Calu3 (cell line): ENCODE data around the gene VPS51. TPM values are rescaled to one million over a fixed set of nuclear protein-coding genes. Genes with fewer than 3 reads are reported as not detected.

Experiments used
- BruUV-seq: library from RNA; stranded (reverse); fragments of 400-500 nt; replicated peaks from 2 replicates; lab custom pipeline; 2021; lab: Mats Ljungman, UMichigan
- CTCF ChIA-PET: fragments of 300-600 bp; sonication (Branson Sonifier 250); formaldehyde crosslinking; loops from one replicate; lab custom pipeline; 2022; ENCODE audit warnings: antibody characterized with exemption; lab: Charles Lee
- DNase-seq: peaks from one replicate; pipeline ENCODE4 v3.0.0; 2022
- H3K27ac Mint-ChIP-seq: one replicate; pipeline ENCODE4 v1.8.0; 2022; ENCODE audit warnings: mixed read lengths; ENCODE audit not compliant: unreplicated experiment
- H3K27me3 Mint-ChIP-seq: one replicate; pipeline ENCODE4 v1.8.0; 2022; ENCODE audit warnings: mixed read lengths; ENCODE audit not compliant: unreplicated experiment
- H3K36me3 Mint-ChIP-seq: one replicate; pipeline ENCODE4 v1.8.0; 2022; ENCODE audit warnings: mild to moderate bottlenecking, moderate library complexity, mixed read lengths; ENCODE audit not compliant: insufficient read depth, unreplicated experiment
- H3K4me1 Mint-ChIP-seq: one replicate; pipeline ENCODE4 v1.8.0; 2022; ENCODE audit warnings: mild to moderate bottlenecking, low read depth, mixed read lengths; ENCODE audit not compliant: unreplicated experiment
- H3K4me3 Mint-ChIP-seq: one replicate; pipeline ENCODE4 v1.8.0; 2022; ENCODE audit warnings: mild to moderate bottlenecking, low read depth, moderate library complexity, mixed read lengths; ENCODE audit not compliant: unreplicated experiment
- H3K9me3 Mint-ChIP-seq: one replicate; pipeline ENCODE4 v1.8.0; 2022; ENCODE audit warnings: low read depth, mixed read lengths; ENCODE audit not compliant: unreplicated experiment
- intact Hi-C: fragments of 100-400 bp; cut with micrococcal nuclease; formaldehyde crosslinking; loops from one replicate; pipeline ENCODE4 v1.10.0; 2022; ENCODE audit not compliant: unreplicated experiment
- microRNA-seq: library from miRNA; unstranded; fragments of <30 nt; microRNA quantifications from one replicate; pipeline ENCODE4 v1.2.0, GENCODE V29; 2022
- total RNA-seq: library from RNA; stranded (reverse); gene quantifications from 2 replicates; pipeline ENCODE4 v1.2.3, GENCODE V29; 2022
- TF ChIP-seq, protein P1 (sequence below): fragments of 200-600 bp; IDR thresholded peaks from one replicate; pipeline ENCODE4 v1.8.0; 2022; ENCODE audit warnings: antibody characterized with exemption; ENCODE audit not compliant: unreplicated experiment

VPS51 gene
- total RNA-seq, 1 experiment from 2014 or later: 78.1 TPM

DNA sequence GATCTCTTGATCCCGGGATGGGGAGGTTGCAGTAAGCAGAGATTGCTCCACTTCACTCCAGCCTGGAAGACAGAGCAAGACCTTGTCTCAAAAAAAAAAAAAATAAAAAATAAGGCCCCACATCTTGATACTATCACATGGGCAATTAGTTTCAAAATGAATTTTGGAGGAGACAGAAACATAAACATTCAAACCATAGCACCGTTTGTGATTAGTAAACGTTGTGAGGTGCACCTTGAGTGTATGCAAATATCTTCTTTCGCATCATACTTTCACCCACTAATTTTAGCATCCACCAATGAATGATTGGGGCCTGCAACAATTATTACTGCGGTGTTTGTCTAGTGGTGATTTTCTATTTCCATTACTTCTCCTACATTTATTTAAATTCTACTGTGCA, 63.0 kb downstream of the VPS51 start:
- CTCF ChIA-PET: no interaction called here
- no peak overlapping the region for H3K4me3 Mint-ChIP-seq
- no peaks in the 10 kb centered on the region for H3K9me3 Mint-ChIP-seq
- no peaks in the 10 kb centered on the region for H3K27me3 Mint-ChIP-seq
- BruUV-seq: no TSS peak
- DNase-seq: no peak
- no peaks in the 10 kb centered on the region for H3K36me3 Mint-ChIP-seq
- intact Hi-C loops: no loop called here
- TF ChIP-seq, protein P1, sequence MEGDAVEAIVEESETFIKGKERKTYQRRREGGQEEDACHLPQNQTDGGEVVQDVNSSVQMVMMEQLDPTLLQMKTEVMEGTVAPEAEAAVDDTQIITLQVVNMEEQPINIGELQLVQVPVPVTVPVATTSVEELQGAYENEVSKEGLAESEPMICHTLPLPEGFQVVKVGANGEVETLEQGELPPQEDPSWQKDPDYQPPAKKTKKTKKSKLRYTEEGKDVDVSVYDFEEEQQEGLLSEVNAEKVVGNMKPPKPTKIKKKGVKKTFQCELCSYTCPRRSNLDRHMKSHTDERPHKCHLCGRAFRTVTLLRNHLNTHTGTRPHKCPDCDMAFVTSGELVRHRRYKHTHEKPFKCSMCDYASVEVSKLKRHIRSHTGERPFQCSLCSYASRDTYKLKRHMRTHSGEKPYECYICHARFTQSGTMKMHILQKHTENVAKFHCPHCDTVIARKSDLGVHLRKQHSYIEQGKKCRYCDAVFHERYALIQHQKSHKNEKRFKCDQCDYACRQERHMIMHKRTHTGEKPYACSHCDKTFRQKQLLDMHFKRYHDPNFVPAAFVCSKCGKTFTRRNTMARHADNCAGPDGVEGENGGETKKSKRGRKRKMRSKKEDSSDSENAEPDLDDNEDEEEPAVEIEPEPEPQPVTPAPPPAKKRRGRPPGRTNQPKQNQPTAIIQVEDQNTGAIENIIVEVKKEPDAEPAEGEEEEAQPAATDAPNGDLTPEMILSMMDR: no peak
- H3K27ac Mint-ChIP-seq: no peak overlapping the region
- H3K4me1 Mint-ChIP-seq: no peaks in the 10 kb centered on the region

DNA sequence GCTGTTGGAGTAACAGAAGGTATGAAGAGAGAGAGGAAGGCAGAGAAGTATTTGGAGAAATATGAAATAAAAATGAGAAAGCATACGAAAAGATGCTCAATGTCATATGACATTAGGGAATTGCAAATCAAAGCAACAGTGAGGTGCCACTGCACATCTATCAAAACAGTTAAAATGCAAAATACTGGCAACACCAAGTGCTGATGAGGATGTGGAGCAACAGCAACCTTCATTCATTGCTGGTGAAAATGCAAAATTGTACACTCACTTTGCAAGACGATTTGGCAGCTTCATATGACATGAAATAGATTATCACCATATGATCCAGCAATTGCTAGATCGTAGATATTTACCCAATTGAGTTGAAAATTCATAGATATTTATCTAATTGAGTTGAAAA, 64.6 kb downstream of the VPS51 start:
- CTCF ChIA-PET: no interaction called here
- peaks cover 6% of the 10 kb centered on the region for H3K36me3 Mint-ChIP-seq
- no peaks in the 10 kb centered on the region for H3K27me3 Mint-ChIP-seq
- intact Hi-C loops: no loop called here
- BruUV-seq: no TSS peak
- peaks cover 4% of the 10 kb centered on the region for H3K4me1 Mint-ChIP-seq
- H3K27ac Mint-ChIP-seq: no peak overlapping the region
- DNase-seq: no peak
- TF ChIP-seq, protein P1: no peak
- H3K4me3 Mint-ChIP-seq: no peak overlapping the region
- no peaks in the 10 kb centered on the region for H3K9me3 Mint-ChIP-seq

Small RNAs within 50 kb of the gene (microRNA-seq; reads per million reads assigned to microRNA genes)
- 2.1 reads per million for gene MIR6751

Other genes with a start within 250 kb of the VPS51 start
- gene EHD1, start 217.6 kb upstream of the VPS51 start, total RNA-seq: 92.8 and 101 TPM in 2 replicates
- 29.6 and 35.8 TPM in 2 replicates for gene ATG2A, start 179.0 kb upstream of the VPS51 start, total RNA-seq
- gene PPP2R5B, start 171.5 kb upstream of the VPS51 start, total RNA-seq: 9.9 and 12.2 TPM in 2 replicates
- not detected in 2 replicates for gene GPHA2, start 160.3 kb upstream of the VPS51 start, total RNA-seq
- 0.56 TPM in 1 of 2 replicates, not detected in the other for gene MAJIN, start 124.1 kb upstream of the VPS51 start, total RNA-seq
- 4.5 and 11.3 TPM in 2 replicates for gene BATF2, start 99.2 kb upstream of the VPS51 start, total RNA-seq
- gene ARL2, start 82.1 kb upstream of the VPS51 start, total RNA-seq: 62.6 and 63.7 TPM in 2 replicates
- gene SNX15, start 68.8 kb upstream of the VPS51 start, total RNA-seq: 22.1 and 25.7 TPM in 2 replicates
- 12.9 and 17.6 TPM in 2 replicates for gene SAC3D1, start 55.0 kb upstream of the VPS51 start, total RNA-seq
- not detected in 2 replicates for gene NAALADL1, start 37.7 kb upstream of the VPS51 start, total RNA-seq
- gene CDCA5, start 12.2 kb upstream of the VPS51 start, total RNA-seq: 53.4 and 55.4 TPM in 2 replicates
- gene ZFPL1, start 12.0 kb upstream of the VPS51 start, total RNA-seq: 47.6 and 48.0 TPM in 2 replicates
- gene TM7SF2, start 15.7 kb downstream of the VPS51 start, total RNA-seq: 41.2 and 42.8 TPM in 2 replicates
- 13.2 and 17.2 TPM in 2 replicates for gene ZNHIT2, start 21.5 kb downstream of the VPS51 start, total RNA-seq
- gene FAU, start 25.9 kb downstream of the VPS51 start, total RNA-seq: 650 and 668 TPM in 2 replicates
- gene MRPL49, start 26.1 kb downstream of the VPS51 start, total RNA-seq: 84.1 and 97.9 TPM in 2 replicates
- 68.5 and 76.7 TPM in 2 replicates for gene SYVN1, start 38.3 kb downstream of the VPS51 start, total RNA-seq
- not detected in 2 replicates for gene SPDYC, start 74.0 kb downstream of the VPS51 start, total RNA-seq
- gene CAPN1, start 85.7 kb downstream of the VPS51 start, total RNA-seq: 288 and 314 TPM in 2 replicates
- 34.4 and 40.4 TPM in 2 replicates for gene POLA2, start 165.7 kb downstream of the VPS51 start, total RNA-seq
- gene CDC42EP2, start 218.7 kb downstream of the VPS51 start, total RNA-seq: 35.6 and 43.2 TPM in 2 replicates
- gene DPF2, start 237.6 kb downstream of the VPS51 start, total RNA-seq: 57.5 and 61.1 TPM in 2 replicates